ENCODE measurements around the gene FAM210A. TPM values are rescaled to one million over a fixed set of nuclear protein-coding genes. Genes with fewer than 3 reads are reported as not detected.
A peak's percentile ranks its signal among the peaks of the same experiment; 100 is the strongest.

FAM210A gene
- 25.3 to 33.0 TPM (median 31.7 TPM) in 3 replicates for polyA plus RNA-seq
- polyA plus RNA-seq (2011; ENCODE audit: low read depth), result 19.6 TPM
- 22.6 and 37.5 TPM in 2 replicates for polyA plus RNA-seq (2011; cell fraction: cytosol; rRNA removed)
- polyA plus RNA-seq (2011; cell fraction: nucleus; rRNA removed), result 27.0 and 31.2 TPM in 2 replicates
- 20.8 and 28.9 TPM in 2 replicates for polyA plus RNA-seq (2012; ENCODE audit: low replicate concordance)
- polyA minus RNA-seq, result 12.6 to 38.0 TPM (median 33.3 TPM) in 3 replicates
- 36.8 TPM for polyA minus RNA-seq (2011; cell fraction: cytosol; rRNA and poly(A)+ RNA removed)
- polyA minus RNA-seq (2011; cell fraction: nucleus; rRNA and poly(A)+ RNA removed), result 14.0 and 28.8 TPM in 2 replicates

- TF ChIP-seq CTCF (optimal IDR thresholded peaks at IDR 0.05 in 1 of 3, IDR thresholded peaks at IDR 0.05 in 1 of 3, conservative IDR thresholded peaks at IDR 0.05 in 1 of 3; ENCODE audit: extremely low read depth in 1 of 3, insufficient read depth in 2 of 3, low read length in 3 of 3) (peak in 1 of 3 experiments; percentile 27), EZH2 (IDR thresholded peaks at IDR 0.05; ENCODE audit: low read length) (no peak)
- no peaks in the 10 kb centered on the region for H3K9me1 ChIP-seq (ENCODE audit: control insufficient read depth, extremely low read depth, insufficient read depth, low read length)
- peak within 1 kb of the TSS; percentile 74 for H3K4me2 ChIP-seq (ENCODE audit: control insufficient read depth, extremely low read depth, insufficient read depth, low read depth, low read length)
Observed at GRCh38 chr18:13726232-13726971, at the start of gene FAM210A, which contains the start of gene RNMT. Gene FAM210A (minus strand): TSS chr18:13726558. CDS start chr18:13682077, 44,481 bp downstream. Gene RNMT (plus strand): TSS chr18:13726673. CDS start chr18:13731518, 4,845 bp downstream.

GRCh38 chr18:13775058-13775457 lies 48.7 kb upstream of the FAM210A start:
- no peaks in the 10 kb centered on the region for H3K9me3 ChIP-seq (ENCODE audit: control insufficient read depth, low read depth, low read length)
- no peaks in the 10 kb centered on the region for H3K9me1 ChIP-seq (ENCODE audit: control insufficient read depth, extremely low read depth, insufficient read depth, low read length)
- no peak overlapping the region for H2AFZ ChIP-seq (ENCODE audit: control insufficient read depth, low read length)
- dilution Hi-C loops (cut with MboI; ENCODE audit: extremely low pct_ligation_motif_present, low sequenced_read_pairs), result no loop called here
- TF ChIP-seq EZH2 (IDR thresholded peaks at IDR 0.05; ENCODE audit: low read length) (no peak), CTCF (optimal IDR thresholded peaks at IDR 0.05 in 1 of 3, IDR thresholded peaks at IDR 0.05 in 1 of 3, conservative IDR thresholded peaks at IDR 0.05 in 1 of 3; ENCODE audit: extremely low read depth in 1 of 3, insufficient read depth in 2 of 3, low read length in 3 of 3) (no peak)
- no peaks in the 10 kb centered on the region for H3K36me3 ChIP-seq (ENCODE audit: control insufficient read depth in 2 of 2, extremely low read depth in 1 of 2, insufficient read depth in 2 of 2, low read length in 2 of 2)
- no peak overlapping the region for H3K4me3 ChIP-seq (ENCODE audit: control insufficient read depth in 2 of 3, extremely low read depth in 1 of 3, insufficient read depth in 2 of 3, low read depth in 1 of 3, low read length in 3 of 3)
- H3K4me1 ChIP-seq (ENCODE audit: control insufficient read depth, extremely low read depth, insufficient read depth, low read length), result no peaks in the 10 kb centered on the region
- H3K79me2 ChIP-seq (ENCODE audit: control insufficient read depth, insufficient read depth, low read length), result no peaks in the 10 kb centered on the region
- no peak overlapping the region for H3K27ac ChIP-seq (ENCODE audit: control insufficient read depth, insufficient read depth, low read length)
- H3K9ac ChIP-seq (ENCODE audit: control insufficient read depth, extremely low read depth, insufficient read depth, low read length), result no peak overlapping the region
- FAIRE-seq (no peak), DNase-seq (ENCODE audit: low read depth, low spot score) (no peak)
- H3K27me3 ChIP-seq (ENCODE audit: control insufficient read depth, extremely low read depth, insufficient read depth, low read length), result no peaks in the 10 kb centered on the region
- H4K20me1 ChIP-seq (ENCODE audit: control insufficient read depth, extremely low read depth, insufficient read depth, low read length), result no peaks in the 10 kb centered on the region
- H3K4me2 ChIP-seq (ENCODE audit: control insufficient read depth, extremely low read depth, insufficient read depth, low read depth, low read length), result no peak overlapping the region

More at GRCh38 chr18:13726232-13726971, at the start of gene FAM210A, which contains the start of gene RNMT:
- no peaks in the 10 kb centered on the region for H4K20me1 ChIP-seq (ENCODE audit: control insufficient read depth, extremely low read depth, insufficient read depth, low read length)
- FAIRE-seq (peak; percentile 56), DNase-seq (ENCODE audit: low read depth, low spot score) (peak; percentile 66)
- dilution Hi-C loops (cut with MboI; ENCODE audit: extremely low pct_ligation_motif_present, low sequenced_read_pairs), result no loop called here
- peak within 1 kb of the TSS; percentile 82 to 92 (median 85) for H3K4me3 ChIP-seq (ENCODE audit: control insufficient read depth in 2 of 3, extremely low read depth in 1 of 3, insufficient read depth in 2 of 3, low read depth in 1 of 3, low read length in 3 of 3)
- peaks cover 7 to 8% of the 10 kb centered on the region in 2 experiments for H3K36me3 ChIP-seq (ENCODE audit: control insufficient read depth in 2 of 2, extremely low read depth in 1 of 2, insufficient read depth in 2 of 2, low read length in 2 of 2)
- peak within 1 kb of the TSS; percentile 95 for H2AFZ ChIP-seq (ENCODE audit: control insufficient read depth, low read length)
- H3K9me3 ChIP-seq (ENCODE audit: control insufficient read depth, low read depth, low read length), result no peaks in the 10 kb centered on the region
- peaks cover 91% of the 10 kb centered on the region for H3K79me2 ChIP-seq (ENCODE audit: control insufficient read depth, insufficient read depth, low read length)
- H3K27ac ChIP-seq (ENCODE audit: control insufficient read depth, insufficient read depth, low read length), result peak within 1 kb of the TSS; percentile 92
- peaks cover 10% of the 10 kb centered on the region for H3K4me1 ChIP-seq (ENCODE audit: control insufficient read depth, extremely low read depth, insufficient read depth, low read length)
- H3K9ac ChIP-seq (ENCODE audit: control insufficient read depth, extremely low read depth, insufficient read depth, low read length), result peak within 1 kb of the TSS; percentile 96
- no peaks in the 10 kb centered on the region for H3K27me3 ChIP-seq (ENCODE audit: control insufficient read depth, extremely low read depth, insufficient read depth, low read length)

All from keratinocyte (primary cell).